ENCODE data around the gene LTV1. TPM values are rescaled to one million over a fixed set of nuclear protein-coding genes. Genes with fewer than 3 reads are reported as not detected.

LTV1 gene
- total RNA-seq, 4 donors from 2014 or later = 15.5 to 23.1 (median 20.4) TPM

- TF ChIP-seq POLR2A (IDR thresholded peaks at IDR 0.05) (no peak), CTCF (IDR thresholded peaks at IDR 0.05) (no peak)
- WGBS, 2 donors = 68 to 69% methylated on average over 2 of the region's 2 CpGs
- no peaks in the 10 kb centered on the region for H3K36me3 ChIP-seq
- no peak for DNase-seq
- H3K27ac ChIP-seq = no peak overlapping the region
- H3K9me3 ChIP-seq = no peaks in the 10 kb centered on the region
- no peaks in the 10 kb centered on the region for H3K4me1 ChIP-seq
- H3K27me3 ChIP-seq = no peaks in the 10 kb centered on the region
- intact Hi-C loops (cut with DNase I) = no loop called here
- no peak overlapping the region for H3K4me3 ChIP-seq
These were observed 39.3 kb downstream of the LTV1 start for GRCh38 chr6:143882401-143882930.

- H3K27ac ChIP-seq = no peak overlapping the region
- no peaks in the 10 kb centered on the region for H3K4me1 ChIP-seq
- 74 to 77% methylated on average over 7 of the region's 7 CpGs for WGBS, 2 donors
- no peak for DNase-seq
- no peaks in the 10 kb centered on the region for H3K36me3 ChIP-seq
- H3K27me3 ChIP-seq = no peaks in the 10 kb centered on the region
- TF ChIP-seq CTCF (IDR thresholded peaks at IDR 0.05) (no peak), POLR2A (IDR thresholded peaks at IDR 0.05) (no peak)
- intact Hi-C loops (cut with DNase I) = no loop called here
- H3K4me3 ChIP-seq = no peak overlapping the region
- no peaks in the 10 kb centered on the region for H3K9me3 ChIP-seq
These were observed 41.2 kb downstream of the LTV1 start for GRCh38 chr6:143884216-143884900.

DNA sequence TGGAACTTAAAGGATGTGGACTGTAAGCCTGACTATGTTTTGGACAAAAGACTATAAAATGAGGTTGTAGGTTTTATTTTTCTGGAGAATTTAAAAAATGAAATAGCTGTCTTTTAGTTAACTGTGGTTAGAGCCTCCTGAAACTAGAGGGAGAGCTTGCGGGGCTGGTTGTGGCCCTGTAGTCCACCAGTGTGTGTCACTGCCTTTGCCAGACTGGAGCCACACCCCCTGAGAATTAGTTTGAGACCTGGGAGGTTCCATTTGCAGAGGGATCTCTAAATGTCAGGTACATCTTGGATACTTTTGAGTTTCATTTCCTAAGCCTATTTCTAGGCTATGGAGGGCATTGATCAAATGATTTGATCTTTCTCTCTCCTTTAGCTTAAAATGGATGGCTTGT is 42.0 kb downstream of the LTV1 start:
- TF ChIP-seq POLR2A (IDR thresholded peaks at IDR 0.05) = no peak
- no peak for TF ChIP-seq CTCF (IDR thresholded peaks at IDR 0.05)
- H3K4me3 ChIP-seq = no peak overlapping the region
- H3K4me1 ChIP-seq = no peaks in the 10 kb centered on the region
- no peaks in the 10 kb centered on the region for H3K9me3 ChIP-seq
- H3K27me3 ChIP-seq = no peaks in the 10 kb centered on the region
- H3K27ac ChIP-seq = no peak overlapping the region
- intact Hi-C loops (cut with DNase I) = no loop called here
- WGBS, 2 donors = 93 to 100% methylated on average over 1 of the region's 1 CpG
- H3K36me3 ChIP-seq = no peaks in the 10 kb centered on the region
- no peak for DNase-seq

DNA sequence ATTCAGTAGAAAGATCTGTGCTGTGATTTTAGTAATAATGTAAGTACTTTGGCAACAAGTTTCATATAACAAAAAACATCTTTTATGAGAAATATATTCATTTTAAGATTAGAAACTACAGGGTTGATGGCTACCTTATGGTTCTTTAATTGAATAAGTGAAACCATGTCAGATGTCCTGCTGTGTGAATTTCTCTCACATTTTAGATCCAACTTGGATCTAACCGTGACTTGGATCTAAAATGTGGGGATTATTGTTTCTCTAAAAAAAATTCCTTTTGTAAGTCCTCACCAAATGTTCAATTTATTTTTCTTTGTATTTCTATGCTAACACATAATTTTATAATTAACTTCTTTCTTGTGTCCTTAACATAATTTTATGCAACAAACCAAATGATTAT is 51.5 kb downstream of the LTV1 start:
- DNase-seq = no peak
- 79 to 88% methylated on average over 1 of the region's 1 CpG for WGBS, 2 donors
- Histone ChIP-seq H3K4me1 (peaks cover 0 to 29% (median 3%) of the 10 kb centered on the region in 3 donors), H3K36me3 (no peaks in the 10 kb centered on the region), H3K27me3 (no peaks in the 10 kb centered on the region), H3K4me3 (no peak overlapping the region), H3K27ac (no peak overlapping the region), H3K9me3 (no peaks in the 10 kb centered on the region)
- TF ChIP-seq CTCF (IDR thresholded peaks at IDR 0.05) (no peak), POLR2A (IDR thresholded peaks at IDR 0.05) (no peak)
- intact Hi-C loops (cut with DNase I) = no loop called here

- H3K36me3 ChIP-seq = no peaks in the 10 kb centered on the region
- 28 to 63% methylated on average over 3 of the region's 3 CpGs for WGBS, 2 donors
- TF ChIP-seq CTCF (IDR thresholded peaks at IDR 0.05) = no peak
- TF ChIP-seq POLR2A (IDR thresholded peaks at IDR 0.05) = no peak
- H3K27ac ChIP-seq = peak overlapping the region; percentile 64 to 84 (median 72)
- intact Hi-C loops (cut with DNase I) = no loop called here
- DNase-seq = no peak
- peaks cover 0 to 29% (median 3%) of the 10 kb centered on the region in 3 donors for H3K4me1 ChIP-seq
- H3K4me3 ChIP-seq = peak overlapping the region in 1 of 4 donors; percentile 32
- H3K9me3 ChIP-seq = no peaks in the 10 kb centered on the region
- H3K27me3 ChIP-seq = no peaks in the 10 kb centered on the region
These were observed 53.2 kb downstream of the LTV1 start for GRCh38 chr6:143896126-143896860.
